SK-N-SH treated with all-trans-retinoic acid at 6 μM for 48 hours (cell line): ENCODE data around the gene MED12.

Experiments used
- ATAC-seq: fragments of 200-7000 bp; cut with Tn5 transposase; 3 replicates; pipeline ENCODE4 v1.9.1; 2020; ENCODE audit warnings: mild to moderate bottlenecking, moderate library complexity
- ARNTL ChIP-seq: fragments of 450-650 bp; formaldehyde crosslinking; IDR thresholded peaks from 2 replicates; pipeline ENCODE4 v1.5.0; 2020; ENCODE audit warnings: low read depth, mild to moderate bottlenecking, moderate library complexity, borderline replicate concordance
- BACH2 ChIP-seq: fragments of 250-450 bp; sonication (Bioruptor Pico); IDR thresholded peaks from 2 replicates; pipeline ENCODE4 v1.9.0; 2021; ENCODE audit warnings: mild to moderate bottlenecking, borderline replicate concordance
- CREB5 ChIP-seq: fragments of 250-450 bp; sonication (Bioruptor Pico); IDR thresholded peaks from 2 replicates; pipeline ENCODE4 v1.5.1; 2020; ENCODE audit warnings: low read depth, mild to moderate bottlenecking, moderate library complexity
- CSRNP3 ChIP-seq: fragments of 250-450 bp; sonication (Bioruptor Pico); IDR thresholded peaks from 2 replicates; pipeline ENCODE4 v1.5.1; 2021; ENCODE audit warnings: mild to moderate bottlenecking, moderate library complexity
- GLIS3 ChIP-seq: fragments of 250-450 bp; sonication (Bioruptor Pico); IDR thresholded peaks from 2 replicates; pipeline ENCODE4 v1.5.0; 2020; ENCODE audit warnings: mild to moderate bottlenecking, moderate library complexity
- ISL1 ChIP-seq: fragments of 250-450 bp; sonication (Bioruptor Pico); IDR thresholded peaks from 2 replicates; pipeline ENCODE4 v2.1.2; 2022; ENCODE audit warnings: mild to moderate bottlenecking, moderate library complexity
- OSR1 ChIP-seq: fragments of 250-450 bp; sonication (Bioruptor Pico); IDR thresholded peaks from 2 replicates; pipeline ENCODE4 v1.8.0; 2022; ENCODE audit warnings: moderate library complexity, mild to moderate bottlenecking, inconsistent platforms
- POU6F1 ChIP-seq: fragments of 250-450 bp; sonication (Bioruptor Pico); IDR thresholded peaks from 2 replicates; pipeline ENCODE4 v1.8.0; 2021; ENCODE audit warnings: low read depth, mild to moderate bottlenecking, moderate library complexity, borderline replicate concordance
- PPARA ChIP-seq: fragments of 250-450 bp; sonication (Bioruptor Pico); IDR thresholded peaks from 2 replicates; pipeline ENCODE4 v1.5.0; 2020; ENCODE audit warnings: mild to moderate bottlenecking, borderline replicate concordance
- RARB ChIP-seq: fragments of 250-450 bp; sonication (Bioruptor Pico); IDR thresholded peaks from 2 replicates; pipeline ENCODE4 v1.8.0; 2021; ENCODE audit warnings: mild to moderate bottlenecking, moderate library complexity
- SNAI2 ChIP-seq: fragments of 250-450 bp; sonication (Bioruptor Pico); IDR thresholded peaks from 2 replicates; pipeline ENCODE4 v1.5.0; 2020; ENCODE audit warnings: mild to moderate bottlenecking, moderate library complexity
- TCF4 ChIP-seq: fragments of 250-450 bp; sonication (Bioruptor Pico); IDR thresholded peaks from 2 replicates; pipeline ENCODE4 v1.8.0; 2021; ENCODE audit warnings: mild to moderate bottlenecking, moderate library complexity, borderline replicate concordance
- ZC3H10 ChIP-seq: fragments of 250-450 bp; sonication (Bioruptor Pico); IDR thresholded peaks from 2 replicates; pipeline ENCODE4 v1.5.1; 2021; ENCODE audit warnings: mild to moderate bottlenecking, moderate library complexity
- ZFP3 ChIP-seq: fragments of 250-450 bp; sonication (Bioruptor Pico); IDR thresholded peaks from 2 replicates; pipeline ENCODE4 v1.5.0; 2020; ENCODE audit warnings: mild to moderate bottlenecking, moderate library complexity
- ZFP30 ChIP-seq: fragments of 450-650 bp; formaldehyde crosslinking; IDR thresholded peaks from 2 replicates; pipeline ENCODE4 v1.5.0; 2022; ENCODE audit warnings: mild to moderate bottlenecking, moderate library complexity
- ZNF70 ChIP-seq: fragments of 450-650 bp; formaldehyde crosslinking; IDR thresholded peaks from 2 replicates; pipeline ENCODE4 v1.5.0; 2020; ENCODE audit warnings: mild to moderate bottlenecking, moderate library complexity
- ZNF8 ChIP-seq: fragments of 450-650 bp; formaldehyde crosslinking; IDR thresholded peaks from 2 replicates; pipeline ENCODE4 v1.5.0; 2020; ENCODE audit warnings: mild to moderate bottlenecking, moderate library complexity
- TF ChIP-seq, protein P1 (sequence below): fragments of 250-450 bp; sonication (Bioruptor Pico); IDR thresholded peaks from 2 replicates; pipeline ENCODE4 v1.5.0; 2020; ENCODE audit warnings: mild to moderate bottlenecking, moderate library complexity
- TF ChIP-seq, protein P2 (sequence below): fragments of 250-450 bp; sonication (Bioruptor Pico); IDR thresholded peaks from 2 replicates; pipeline ENCODE4 v1.8.0; 2020; ENCODE audit warnings: mild to moderate bottlenecking, moderate library complexity, borderline replicate concordance

MED12 gene

DNA sequence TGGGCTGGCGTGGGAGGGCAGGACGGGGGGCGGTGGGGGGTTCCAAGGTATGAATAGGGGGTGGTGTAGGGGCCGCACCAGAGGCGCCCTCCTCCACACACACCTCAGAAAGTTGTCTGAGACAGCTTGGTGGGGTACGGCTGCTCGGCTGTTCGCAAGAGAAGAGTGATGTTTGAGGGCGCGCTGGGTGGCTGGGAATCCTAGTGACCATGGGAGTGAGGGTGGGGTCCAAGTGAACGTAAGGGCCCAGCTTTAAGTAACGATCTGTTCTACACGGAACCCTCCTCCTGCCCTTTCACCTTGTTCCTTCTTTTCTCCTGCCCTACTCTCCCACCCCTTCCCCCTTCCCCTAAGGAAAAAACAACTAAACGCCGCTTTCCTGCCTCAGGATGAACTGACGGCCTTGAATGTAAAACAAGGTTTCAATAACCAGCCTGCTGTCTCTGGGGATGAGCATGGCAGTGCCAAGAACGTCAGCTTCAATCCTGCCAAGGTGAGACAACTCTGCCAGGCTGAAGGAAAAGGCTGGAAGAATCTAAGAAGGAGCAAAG is 664 bp downstream of the MED12 start:
- peak; percentile 47 for ATAC-seq
- TF ChIP-seq GLIS3 (CRISPR knock-in tag) (no peak), BACH2 (no peak), ZC3H10 (CRISPR knock-in tag) (no peak), POU6F1 (CRISPR knock-in tag) (no peak), ZNF70 (CRISPR knock-in tag) (no peak), RARB (CRISPR knock-in tag) (no peak), ISL1 (CRISPR knock-in tag) (no peak), ARNTL (CRISPR knock-in tag) (no peak)
- TF ChIP-seq, protein P1, sequence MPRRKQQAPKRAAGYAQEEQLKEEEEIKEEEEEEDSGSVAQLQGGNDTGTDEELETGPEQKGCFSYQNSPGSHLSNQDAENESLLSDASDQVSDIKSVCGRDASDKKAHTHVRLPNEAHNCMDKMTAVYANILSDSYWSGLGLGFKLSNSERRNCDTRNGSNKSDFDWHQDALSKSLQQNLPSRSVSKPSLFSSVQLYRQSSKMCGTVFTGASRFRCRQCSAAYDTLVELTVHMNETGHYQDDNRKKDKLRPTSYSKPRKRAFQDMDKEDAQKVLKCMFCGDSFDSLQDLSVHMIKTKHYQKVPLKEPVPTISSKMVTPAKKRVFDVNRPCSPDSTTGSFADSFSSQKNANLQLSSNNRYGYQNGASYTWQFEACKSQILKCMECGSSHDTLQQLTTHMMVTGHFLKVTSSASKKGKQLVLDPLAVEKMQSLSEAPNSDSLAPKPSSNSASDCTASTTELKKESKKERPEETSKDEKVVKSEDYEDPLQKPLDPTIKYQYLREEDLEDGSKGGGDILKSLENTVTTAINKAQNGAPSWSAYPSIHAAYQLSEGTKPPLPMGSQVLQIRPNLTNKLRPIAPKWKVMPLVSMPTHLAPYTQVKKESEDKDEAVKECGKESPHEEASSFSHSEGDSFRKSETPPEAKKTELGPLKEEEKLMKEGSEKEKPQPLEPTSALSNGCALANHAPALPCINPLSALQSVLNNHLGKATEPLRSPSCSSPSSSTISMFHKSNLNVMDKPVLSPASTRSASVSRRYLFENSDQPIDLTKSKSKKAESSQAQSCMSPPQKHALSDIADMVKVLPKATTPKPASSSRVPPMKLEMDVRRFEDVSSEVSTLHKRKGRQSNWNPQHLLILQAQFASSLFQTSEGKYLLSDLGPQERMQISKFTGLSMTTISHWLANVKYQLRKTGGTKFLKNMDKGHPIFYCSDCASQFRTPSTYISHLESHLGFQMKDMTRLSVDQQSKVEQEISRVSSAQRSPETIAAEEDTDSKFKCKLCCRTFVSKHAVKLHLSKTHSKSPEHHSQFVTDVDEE = no peak

- ATAC-seq = peak; percentile 44
- TF ChIP-seq ZFP3 = no peak
- TF ChIP-seq SNAI2 (CRISPR knock-in tag) = no peak
- no peak for TF ChIP-seq ZC3H10 (CRISPR knock-in tag)
- TF ChIP-seq BACH2 = no peak
- no peak for TF ChIP-seq TCF4 (CRISPR knock-in tag)
- TF ChIP-seq CSRNP3 (CRISPR knock-in tag) = no peak
- TF ChIP-seq ZNF70 (CRISPR knock-in tag) = no peak
- TF ChIP-seq ARNTL (CRISPR knock-in tag) = no peak
- no peak for TF ChIP-seq ZNF8 (CRISPR knock-in tag)
- TF ChIP-seq CREB5 (CRISPR knock-in tag) = no peak
- no peak for TF ChIP-seq RARB (CRISPR knock-in tag)
- TF ChIP-seq ZFP30 (CRISPR knock-in tag) = no peak
- TF ChIP-seq ISL1 (CRISPR knock-in tag) = no peak
- TF ChIP-seq OSR1 (CRISPR knock-in tag) = no peak
- TF ChIP-seq PPARA (CRISPR knock-in tag) = no peak
- TF ChIP-seq, protein P2, sequence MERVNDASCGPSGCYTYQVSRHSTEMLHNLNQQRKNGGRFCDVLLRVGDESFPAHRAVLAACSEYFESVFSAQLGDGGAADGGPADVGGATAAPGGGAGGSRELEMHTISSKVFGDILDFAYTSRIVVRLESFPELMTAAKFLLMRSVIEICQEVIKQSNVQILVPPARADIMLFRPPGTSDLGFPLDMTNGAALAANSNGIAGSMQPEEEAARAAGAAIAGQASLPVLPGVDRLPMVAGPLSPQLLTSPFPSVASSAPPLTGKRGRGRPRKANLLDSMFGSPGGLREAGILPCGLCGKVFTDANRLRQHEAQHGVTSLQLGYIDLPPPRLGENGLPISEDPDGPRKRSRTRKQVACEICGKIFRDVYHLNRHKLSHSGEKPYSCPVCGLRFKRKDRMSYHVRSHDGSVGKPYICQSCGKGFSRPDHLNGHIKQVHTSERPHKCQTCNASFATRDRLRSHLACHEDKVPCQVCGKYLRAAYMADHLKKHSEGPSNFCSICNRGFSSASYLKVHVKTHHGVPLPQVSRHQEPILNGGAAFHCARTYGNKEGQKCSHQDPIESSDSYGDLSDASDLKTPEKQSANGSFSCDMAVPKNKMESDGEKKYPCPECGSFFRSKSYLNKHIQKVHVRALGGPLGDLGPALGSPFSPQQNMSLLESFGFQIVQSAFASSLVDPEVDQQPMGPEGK (CRISPR knock-in tag) = no peak
- TF ChIP-seq, all 23 proteins: peak for 0
Observed at GRCh38 chrX:71128166-71128833, 9.9 kb downstream of the MED12 start.
